ENCODE data around the gene ITGB4.

DNA sequence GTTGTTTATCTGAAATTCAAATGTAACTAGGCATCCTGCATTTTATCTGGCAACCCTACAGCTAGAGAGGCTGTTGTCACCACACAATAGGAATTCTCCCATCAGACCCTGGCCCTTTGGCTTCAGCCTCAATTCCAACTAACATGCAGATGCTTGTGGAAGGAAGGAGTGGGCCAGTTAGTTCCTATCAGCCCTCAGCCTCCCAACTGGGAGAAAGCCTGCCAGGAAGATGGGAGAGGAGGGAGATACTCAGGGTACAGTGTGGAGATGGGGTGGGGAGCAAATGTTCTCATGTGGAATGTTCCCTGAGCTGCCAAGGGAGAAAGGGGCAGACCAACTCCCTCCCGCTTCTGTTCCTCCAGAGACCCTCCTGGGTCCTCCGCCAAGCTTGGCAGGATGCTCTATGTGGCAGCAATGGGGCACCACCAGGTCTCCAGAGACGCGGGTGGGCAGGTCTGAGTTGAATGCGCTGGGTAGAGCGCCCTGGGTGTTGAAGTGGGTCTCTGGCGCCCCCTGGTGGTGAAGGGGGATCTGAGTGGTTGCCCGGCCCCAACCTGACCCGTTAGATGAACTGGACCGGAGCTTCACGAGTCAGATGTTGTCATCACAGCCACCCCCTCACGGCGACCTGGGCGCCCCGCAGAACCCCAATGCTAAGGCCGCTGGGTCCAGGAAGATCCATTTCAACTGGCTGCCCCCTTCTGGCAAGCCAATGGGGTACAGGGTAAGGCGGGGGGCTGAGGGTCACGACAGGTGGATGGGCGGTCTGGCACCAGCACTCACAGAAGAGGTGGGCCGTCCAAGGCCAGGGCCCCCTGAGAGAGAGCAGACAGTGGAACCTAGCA lies 28.5 kb downstream of the ITGB4 start:
- TF ChIP-seq, protein P1, sequence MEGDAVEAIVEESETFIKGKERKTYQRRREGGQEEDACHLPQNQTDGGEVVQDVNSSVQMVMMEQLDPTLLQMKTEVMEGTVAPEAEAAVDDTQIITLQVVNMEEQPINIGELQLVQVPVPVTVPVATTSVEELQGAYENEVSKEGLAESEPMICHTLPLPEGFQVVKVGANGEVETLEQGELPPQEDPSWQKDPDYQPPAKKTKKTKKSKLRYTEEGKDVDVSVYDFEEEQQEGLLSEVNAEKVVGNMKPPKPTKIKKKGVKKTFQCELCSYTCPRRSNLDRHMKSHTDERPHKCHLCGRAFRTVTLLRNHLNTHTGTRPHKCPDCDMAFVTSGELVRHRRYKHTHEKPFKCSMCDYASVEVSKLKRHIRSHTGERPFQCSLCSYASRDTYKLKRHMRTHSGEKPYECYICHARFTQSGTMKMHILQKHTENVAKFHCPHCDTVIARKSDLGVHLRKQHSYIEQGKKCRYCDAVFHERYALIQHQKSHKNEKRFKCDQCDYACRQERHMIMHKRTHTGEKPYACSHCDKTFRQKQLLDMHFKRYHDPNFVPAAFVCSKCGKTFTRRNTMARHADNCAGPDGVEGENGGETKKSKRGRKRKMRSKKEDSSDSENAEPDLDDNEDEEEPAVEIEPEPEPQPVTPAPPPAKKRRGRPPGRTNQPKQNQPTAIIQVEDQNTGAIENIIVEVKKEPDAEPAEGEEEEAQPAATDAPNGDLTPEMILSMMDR (IDR thresholded peaks at IDR 0.05; ENCODE audit: low read length) = peak; percentile 89
- TF ChIP-seq EZH2phosphoT487 (IDR thresholded peaks at IDR 0.05; ENCODE audit: low read length) = no peak
